MCF 10A (cell line): ENCODE measurements around the gene ATP6V0B. TPM values are rescaled to one million over a fixed set of nuclear protein-coding genes. Genes with fewer than 3 reads are reported as not detected.
A peak's percentile ranks its signal among the peaks of the same experiment; 100 is the strongest.

Experiments
- BruUV-seq: library from RNA; stranded (reverse); fragments of 400-500 nt; replicated peaks from 2 replicates; lab custom pipeline; 2021; lab: Mats Ljungman, UMichigan
- CTCF ChIA-PET: fragments of 300-600 bp; sonication (Branson Sonifier 250); formaldehyde crosslinking; extraction: SDS; loops from one replicate; lab custom pipeline; 2021; ENCODE audit warnings: antibody characterized with exemption, inconsistent platforms; lab: Yijun Ruan, JAX
- POLR2A ChIA-PET: fragments of 300-600, 350-650 bp; sonication (Branson Sonifier 250); formaldehyde crosslinking; extraction: SDS; loops from one replicate; lab custom pipeline; 2020; ENCODE audit warnings: antibody characterized with exemption, inconsistent platforms; lab: Yijun Ruan, JAX
- DNase-seq: peaks from one replicate; pipeline ENCODE4 v3.0.0-alpha.2; 2018; ENCODE audit not compliant: unreplicated experiment
- H3K27ac Mint-ChIP-seq: one replicate; pipeline ENCODE4 v1.8.0; 2022; ENCODE audit warnings: mild to moderate bottlenecking, low read depth, mixed read lengths; ENCODE audit not compliant: unreplicated experiment
- H3K27me3 Mint-ChIP-seq: one replicate; pipeline ENCODE4 v1.8.0; 2022; ENCODE audit warnings: mixed read lengths; ENCODE audit not compliant: insufficient read depth, unreplicated experiment
- H3K36me3 Mint-ChIP-seq: one replicate; pipeline ENCODE4 v1.8.0; 2022; ENCODE audit warnings: mild to moderate bottlenecking, moderate library complexity, mixed read lengths; ENCODE audit not compliant: insufficient read depth, unreplicated experiment
- H3K4me1 Mint-ChIP-seq: one replicate; pipeline ENCODE4 v1.8.0; 2022; ENCODE audit warnings: mixed read lengths; ENCODE audit not compliant: insufficient read depth, unreplicated experiment
- H3K4me3 Mint-ChIP-seq: one replicate; pipeline ENCODE4 v1.8.0; 2022; ENCODE audit warnings: mild to moderate bottlenecking, moderate library complexity, mixed read lengths; ENCODE audit not compliant: unreplicated experiment
- H3K9me3 Mint-ChIP-seq: one replicate; pipeline ENCODE4 v1.8.0; 2022; ENCODE audit warnings: mixed read lengths; ENCODE audit not compliant: unreplicated experiment
- intact Hi-C: fragments of 100-400 bp; cut with micrococcal nuclease; formaldehyde crosslinking; loops from 2 replicates; pipeline ENCODE4 v1.14.1; 2022
- total RNA-seq: library from RNA; stranded (reverse); gene quantifications from 2 replicates; pipeline ENCODE4 v1.2.3, GENCODE V29; 2022
- TF ChIP-seq, protein P1 (sequence below): fragments of 200-600 bp; IDR thresholded peaks from one replicate; pipeline ENCODE4 v1.8.0; 2022; ENCODE audit warnings: antibody characterized with exemption, mild to moderate bottlenecking; ENCODE audit not compliant: unreplicated experiment

Gene ATP6V0B
- total RNA-seq, 1 experiment from 2014 or later: 120 TPM

- H3K27ac Mint-ChIP-seq: peak overlapping the region; percentile 7
- H3K36me3 Mint-ChIP-seq: peaks cover 38% of the 10 kb centered on the region
- peaks cover 24% of the 10 kb centered on the region for H3K4me1 Mint-ChIP-seq
- no peak overlapping the region for H3K4me3 Mint-ChIP-seq
- TF ChIP-seq, protein P1, sequence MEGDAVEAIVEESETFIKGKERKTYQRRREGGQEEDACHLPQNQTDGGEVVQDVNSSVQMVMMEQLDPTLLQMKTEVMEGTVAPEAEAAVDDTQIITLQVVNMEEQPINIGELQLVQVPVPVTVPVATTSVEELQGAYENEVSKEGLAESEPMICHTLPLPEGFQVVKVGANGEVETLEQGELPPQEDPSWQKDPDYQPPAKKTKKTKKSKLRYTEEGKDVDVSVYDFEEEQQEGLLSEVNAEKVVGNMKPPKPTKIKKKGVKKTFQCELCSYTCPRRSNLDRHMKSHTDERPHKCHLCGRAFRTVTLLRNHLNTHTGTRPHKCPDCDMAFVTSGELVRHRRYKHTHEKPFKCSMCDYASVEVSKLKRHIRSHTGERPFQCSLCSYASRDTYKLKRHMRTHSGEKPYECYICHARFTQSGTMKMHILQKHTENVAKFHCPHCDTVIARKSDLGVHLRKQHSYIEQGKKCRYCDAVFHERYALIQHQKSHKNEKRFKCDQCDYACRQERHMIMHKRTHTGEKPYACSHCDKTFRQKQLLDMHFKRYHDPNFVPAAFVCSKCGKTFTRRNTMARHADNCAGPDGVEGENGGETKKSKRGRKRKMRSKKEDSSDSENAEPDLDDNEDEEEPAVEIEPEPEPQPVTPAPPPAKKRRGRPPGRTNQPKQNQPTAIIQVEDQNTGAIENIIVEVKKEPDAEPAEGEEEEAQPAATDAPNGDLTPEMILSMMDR: no peak
- CTCF ChIA-PET: interaction anchor here (1.1 to 16.5 kb wide), 3 partner anchors 13 to 22 kb away, joined by 3 to 218 read pairs (median 4); no protein-coding TSS in a partner anchor
- H3K27me3 Mint-ChIP-seq: no peaks in the 10 kb centered on the region
- no TSS peak for BruUV-seq
- POLR2A ChIA-PET: interaction anchor here (1.0 kb wide), 1 partner anchor 18 kb away, joined by 3 read pairs; no protein-coding TSS in a partner anchor
- intact Hi-C loops: no loop called here
- no peak for DNase-seq
- H3K9me3 Mint-ChIP-seq: no peaks in the 10 kb centered on the region
Observed at GRCh38 chr1:44024031-44024902, 49.5 kb downstream of the ATP6V0B start.

GRCh38 chr1:44024903-44025525 is 50.3 kb downstream of the ATP6V0B start:
- no peaks in the 10 kb centered on the region for H3K9me3 Mint-ChIP-seq
- ChIA-PET CTCF (interaction anchor here (0.7 to 16.5 kb wide), 3 partner anchors 19 to 29 kb away, joined by 3 to 218 read pairs (median 4); no protein-coding TSS in a partner anchor), POLR2A (interaction anchor here (1.0 kb wide), 1 partner anchor 19 kb away, joined by 3 read pairs; no protein-coding TSS in a partner anchor)
- TF ChIP-seq, protein P1: no peak
- no TSS peak for BruUV-seq
- H3K27ac Mint-ChIP-seq: peak overlapping the region; percentile 7
- intact Hi-C loops: no loop called here
- no peak overlapping the region for H3K4me3 Mint-ChIP-seq
- peaks cover 38% of the 10 kb centered on the region for H3K36me3 Mint-ChIP-seq
- H3K27me3 Mint-ChIP-seq: no peaks in the 10 kb centered on the region
- peak; percentile 69 for DNase-seq
- peaks cover 31% of the 10 kb centered on the region for H3K4me1 Mint-ChIP-seq

GRCh38 chr1:44025816-44026215 is 51.1 kb downstream of the ATP6V0B start:
- TF ChIP-seq, protein P1: no peak
- intact Hi-C loops: no loop called here
- Mint-ChIP-seq H3K27me3 (no peaks in the 10 kb centered on the region), H3K27ac (no peak overlapping the region), H3K4me1 (peaks cover 32% of the 10 kb centered on the region), H3K36me3 (peaks cover 38% of the 10 kb centered on the region), H3K4me3 (no peak overlapping the region), H3K9me3 (no peaks in the 10 kb centered on the region)
- ChIA-PET CTCF (interaction anchor here (1.2 to 16.5 kb wide), 2 partner anchors 9 to 20 kb away, joined by 4 to 218 read pairs; no protein-coding TSS in a partner anchor), POLR2A (no interaction called here)
- BruUV-seq: no TSS peak
- no peak for DNase-seq

DNA sequence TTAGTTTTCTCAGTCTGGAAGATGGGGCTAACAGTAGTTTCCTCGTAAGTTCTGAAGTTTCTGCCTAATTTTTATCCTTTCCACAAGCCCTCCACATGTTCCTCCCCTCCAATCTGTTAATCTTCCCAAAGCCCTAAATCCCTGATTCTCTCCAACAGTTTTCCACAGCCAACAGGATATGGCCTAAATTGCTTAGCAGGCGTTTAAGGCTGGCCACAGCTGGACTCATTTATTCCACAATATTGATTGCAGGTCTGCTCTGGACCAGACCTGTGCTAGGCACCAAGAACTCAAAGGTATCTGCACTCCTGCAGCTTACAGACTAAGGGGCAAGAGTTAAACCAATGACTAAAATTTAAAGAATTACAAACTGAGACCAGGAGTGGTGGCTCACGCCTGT is 52.6 kb downstream of the ATP6V0B start:
- Mint-ChIP-seq H3K9me3 (no peaks in the 10 kb centered on the region), H3K36me3 (peaks cover 28% of the 10 kb centered on the region), H3K27ac (no peak overlapping the region), H3K27me3 (no peaks in the 10 kb centered on the region), H3K4me1 (peaks cover 32% of the 10 kb centered on the region), H3K4me3 (no peak overlapping the region)
- no TSS peak for BruUV-seq
- DNase-seq: no peak
- TF ChIP-seq, protein P1: no peak
- ChIA-PET POLR2A (interaction anchor here (1.2 kb wide), 1 partner anchor 35 kb away, joined by 3 read pairs; no protein-coding TSS in a partner anchor), CTCF (interaction anchor here (0.8 to 16.5 kb wide), 4 partner anchors 9 to 21 kb away, joined by 4 to 218 read pairs (median 6); no protein-coding TSS in a partner anchor)
- intact Hi-C loops: no loop called here
